ENCODE measurements around the gene SRCAP.
A peak's percentile ranks its signal among the peaks of the same experiment; 100 is the strongest.

The SRCAP gene

GRCh38 chr16:30747799-30748633, 49.0 kb downstream of the SRCAP start, which contains the start of gene PHKG2 (continued):
- TF ChIP-seq ELK4 (IDR thresholded peaks at IDR 0.05; ENCODE audit: borderline replicate concordance, low read depth, low read length) = peak; percentile 69; the same call in 1 of the 2 replicates
- TF ChIP-seq PATZ1 (tag by site-specific recombination; IDR thresholded peaks at IDR 0.05) = peak; percentile 78
- no peak for TF ChIP-seq YY1 (tag by site-specific recombination; IDR thresholded peaks at IDR 0.05)
- no peak for TF ChIP-seq ZNF664 (tag by site-specific recombination; IDR thresholded peaks at IDR 0.05)
- TF ChIP-seq ZNF549 (tag by site-specific recombination; IDR thresholded peaks at IDR 0.05) = no peak
- TF ChIP-seq ZNF394 (tag by site-specific recombination; IDR thresholded peaks at IDR 0.05; ENCODE audit: borderline replicate concordance) = peak; percentile 43; the same call in 1 of the 2 replicates
- TF ChIP-seq ZNF112 (tag by site-specific recombination; IDR thresholded peaks at IDR 0.05) = no peak
- no peak for TF ChIP-seq ZNF354C (tag by site-specific recombination; IDR thresholded peaks at IDR 0.05; ENCODE audit: borderline replicate concordance, low read depth)
- TF ChIP-seq BCL11B (tag by site-specific recombination; IDR thresholded peaks at IDR 0.05; ENCODE audit: low read depth) = no peak
- TF ChIP-seq ZNF513 (tag by site-specific recombination; IDR thresholded peaks at IDR 0.05) = no peak
- TF ChIP-seq ZSCAN5A (tag by site-specific recombination; IDR thresholded peaks at IDR 0.05) = no peak
- no peak for TF ChIP-seq ZNF48 (tag by site-specific recombination; IDR thresholded peaks at IDR 0.05)
- TF ChIP-seq ZNF692 (tag by site-specific recombination; IDR thresholded peaks at IDR 0.05) = peak; percentile 82; the same call in 1 of the 2 replicates
- TF ChIP-seq SP7 (tag by site-specific recombination; IDR thresholded peaks at IDR 0.05) = peak; percentile 81
- peak; percentile 48 for TF ChIP-seq KLF1 (tag by site-specific recombination; IDR thresholded peaks at IDR 0.05)
- TF ChIP-seq ZBTB21 (tag by site-specific recombination; IDR thresholded peaks at IDR 0.05) = no peak
- peak; percentile 39; the same call in 1 of the 2 replicates for TF ChIP-seq ZNF398 (tag by site-specific recombination; IDR thresholded peaks at IDR 0.05)
- TF ChIP-seq ZNF555 (tag by site-specific recombination; conservative IDR thresholded peaks at IDR 0.05) = no peak
- peak; percentile 52; the same call in 1 of the 2 replicates for TF ChIP-seq ZNF580 (tag by site-specific recombination; IDR thresholded peaks at IDR 0.05)
- TF ChIP-seq ZNF146 (tag by site-specific recombination; IDR thresholded peaks at IDR 0.05) = no peak
- no peak for TF ChIP-seq ZBTB44 (tag by site-specific recombination; IDR thresholded peaks at IDR 0.05)
- TF ChIP-seq ZNF24 (tag by site-specific recombination; IDR thresholded peaks at IDR 0.05) = 0 out of 2 replicates have a peak, but pooled peaks have one; percentile 53
- peak; percentile 19 for TF ChIP-seq KLF9 (tag by site-specific recombination; IDR thresholded peaks at IDR 0.05; ENCODE audit: low read depth)
- no peak; the same call in 1 of the 2 replicates for TF ChIP-seq PBX3 (CRISPR knock-in tag; IDR thresholded peaks at IDR 0.05)
- no peak for TF ChIP-seq WT1 (tag by site-specific recombination; IDR thresholded peaks at IDR 0.05)

Data from HEK293 (cell line).